IMR-90 (cell line): ENCODE data around the gene DMXL1.

Experiments
- BHLHE40 ChIP-seq: fragments of 150-350 bp; IDR thresholded peaks from 2 replicates; pipeline ENCODE4 v1.6.1; 2016; ENCODE audit warnings: mild to moderate bottlenecking, low read depth, low read length
- CEBPB ChIP-seq: IDR thresholded peaks from 2 replicates; pipeline ENCODE4 v1.6.1; 2012; ENCODE audit warnings: low read depth, low read length, improper control_type of control experiment
- FOS ChIP-seq: fragments of 150-350 bp; IDR thresholded peaks from 2 replicates; pipeline ENCODE4 v1.6.1; 2016; ENCODE audit warnings: low read depth, low read length
- MAFK ChIP-seq: IDR thresholded peaks from 2 replicates; pipeline ENCODE4 v1.6.1; 2012; ENCODE audit warnings: low read depth, low read length, improper control_type of control experiment
- MAZ ChIP-seq: IDR thresholded peaks from 2 replicates; pipeline ENCODE4 v1.6.1; 2012; ENCODE audit warnings: low read depth, mild to moderate bottlenecking, low read length, improper control_type of control experiment, moderate library complexity, borderline replicate concordance
- POLR2A ChIP-seq: IDR thresholded peaks from 2 replicates; pipeline ENCODE4 v1.6.1; 2012; ENCODE audit warnings: mild to moderate bottlenecking, low read depth, low read length
- RAD21 ChIP-seq: IDR thresholded peaks from 2 replicates; pipeline ENCODE4 v1.6.1; 2012; ENCODE audit warnings: low read length, improper control_type of control experiment
- RCOR1 ChIP-seq: IDR thresholded peaks from 2 replicates; pipeline ENCODE4 v1.6.1; 2012; ENCODE audit warnings: mild to moderate bottlenecking, low read length, improper control_type of control experiment; ENCODE audit not compliant: insufficient replicate concordance
- RFX5 ChIP-seq: IDR thresholded peaks from 2 replicates; pipeline ENCODE4 v1.8.0; 2012; ENCODE audit warnings: low read depth, mild to moderate bottlenecking, low read length, moderate library complexity
- SMC3 ChIP-seq: fragments of 150-350 bp; IDR thresholded peaks from 2 replicates; pipeline ENCODE4 v1.6.1; 2016; ENCODE audit warnings: low read depth, mild to moderate bottlenecking, antibody characterized with exemption, low read length, moderate library complexity
- TF ChIP-seq, protein P1 (sequence below): conservative IDR thresholded peaks from 2 replicates; pipeline ENCODE4 v1.5.1; 2012; ENCODE audit warnings: mild to moderate bottlenecking, low read depth, low read length, improper control_type of control experiment
- TF ChIP-seq, protein P2 (sequence below): fragments of 150-350 bp; IDR thresholded peaks from 2 replicates; pipeline ENCODE4 v1.6.1; 2016; ENCODE audit warnings: low read depth, mild to moderate bottlenecking, low read length, moderate library complexity, borderline replicate concordance
- TF ChIP-seq, protein P3 (sequence below): fragments of 150-350 bp; IDR thresholded peaks from 2 replicates; pipeline ENCODE4 v1.6.1; 2017; ENCODE audit warnings: mild to moderate bottlenecking, antibody characterized with exemption, low read length, low read depth

DNA sequence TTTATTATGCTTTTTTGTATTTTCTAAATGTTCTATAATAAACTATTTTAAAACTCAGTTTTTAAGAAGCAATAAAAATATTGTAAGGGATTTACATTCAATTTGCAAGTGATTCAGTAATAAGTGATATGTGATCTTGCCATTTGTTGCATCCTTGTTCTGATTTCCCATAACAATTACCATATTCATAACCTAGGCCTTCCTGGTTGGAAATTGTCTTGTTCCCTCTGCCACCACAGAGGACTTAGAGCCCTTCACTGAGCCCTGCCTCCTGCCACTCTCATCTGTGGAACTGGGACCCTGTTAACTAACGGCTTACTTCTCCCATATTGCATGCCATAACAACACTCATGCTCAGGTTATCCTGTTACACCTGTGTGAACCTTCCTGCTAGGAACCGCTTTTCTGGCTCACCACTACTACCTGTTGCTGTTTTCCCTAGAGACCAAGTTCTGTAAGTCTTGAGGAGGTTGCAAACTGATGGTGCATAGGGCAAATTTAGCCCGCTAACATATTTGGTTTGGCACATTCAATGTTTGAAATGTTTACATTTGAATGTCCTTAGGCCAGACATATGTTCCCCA is 49.6 kb upstream of the DMXL1 start:
- TF ChIP-seq, protein P1, sequence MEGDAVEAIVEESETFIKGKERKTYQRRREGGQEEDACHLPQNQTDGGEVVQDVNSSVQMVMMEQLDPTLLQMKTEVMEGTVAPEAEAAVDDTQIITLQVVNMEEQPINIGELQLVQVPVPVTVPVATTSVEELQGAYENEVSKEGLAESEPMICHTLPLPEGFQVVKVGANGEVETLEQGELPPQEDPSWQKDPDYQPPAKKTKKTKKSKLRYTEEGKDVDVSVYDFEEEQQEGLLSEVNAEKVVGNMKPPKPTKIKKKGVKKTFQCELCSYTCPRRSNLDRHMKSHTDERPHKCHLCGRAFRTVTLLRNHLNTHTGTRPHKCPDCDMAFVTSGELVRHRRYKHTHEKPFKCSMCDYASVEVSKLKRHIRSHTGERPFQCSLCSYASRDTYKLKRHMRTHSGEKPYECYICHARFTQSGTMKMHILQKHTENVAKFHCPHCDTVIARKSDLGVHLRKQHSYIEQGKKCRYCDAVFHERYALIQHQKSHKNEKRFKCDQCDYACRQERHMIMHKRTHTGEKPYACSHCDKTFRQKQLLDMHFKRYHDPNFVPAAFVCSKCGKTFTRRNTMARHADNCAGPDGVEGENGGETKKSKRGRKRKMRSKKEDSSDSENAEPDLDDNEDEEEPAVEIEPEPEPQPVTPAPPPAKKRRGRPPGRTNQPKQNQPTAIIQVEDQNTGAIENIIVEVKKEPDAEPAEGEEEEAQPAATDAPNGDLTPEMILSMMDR = no peak
- TF ChIP-seq, protein P2, sequence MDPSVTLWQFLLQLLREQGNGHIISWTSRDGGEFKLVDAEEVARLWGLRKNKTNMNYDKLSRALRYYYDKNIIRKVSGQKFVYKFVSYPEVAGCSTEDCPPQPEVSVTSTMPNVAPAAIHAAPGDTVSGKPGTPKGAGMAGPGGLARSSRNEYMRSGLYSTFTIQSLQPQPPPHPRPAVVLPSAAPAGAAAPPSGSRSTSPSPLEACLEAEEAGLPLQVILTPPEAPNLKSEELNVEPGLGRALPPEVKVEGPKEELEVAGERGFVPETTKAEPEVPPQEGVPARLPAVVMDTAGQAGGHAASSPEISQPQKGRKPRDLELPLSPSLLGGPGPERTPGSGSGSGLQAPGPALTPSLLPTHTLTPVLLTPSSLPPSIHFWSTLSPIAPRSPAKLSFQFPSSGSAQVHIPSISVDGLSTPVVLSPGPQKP = no peak
- TF ChIP-seq POLR2A (no peak), RAD21 (no peak), CEBPB (no peak), BHLHE40 (no peak), RCOR1 (no peak), MAFK (no peak), RFX5 (no peak), SMC3 (no peak), FOS (no peak), MAZ (no peak)
- TF ChIP-seq, protein P3, sequence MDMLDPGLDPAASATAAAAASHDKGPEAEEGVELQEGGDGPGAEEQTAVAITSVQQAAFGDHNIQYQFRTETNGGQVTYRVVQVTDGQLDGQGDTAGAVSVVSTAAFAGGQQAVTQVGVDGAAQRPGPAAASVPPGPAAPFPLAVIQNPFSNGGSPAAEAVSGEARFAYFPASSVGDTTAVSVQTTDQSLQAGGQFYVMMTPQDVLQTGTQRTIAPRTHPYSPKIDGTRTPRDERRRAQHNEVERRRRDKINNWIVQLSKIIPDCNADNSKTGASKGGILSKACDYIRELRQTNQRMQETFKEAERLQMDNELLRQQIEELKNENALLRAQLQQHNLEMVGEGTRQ = no peak
